Thoracic aorta (tissue), 2 donors: ENCODE results near the gene NARF. TPM values are rescaled to one million over a fixed set of nuclear protein-coding genes. Genes with fewer than 3 reads are reported as not detected.

Experiments
- ATAC-seq: fragments of 150-250 bp; one replicate; pipeline ENCODE4 v1.8.0; 2017; ENCODE audit warnings: low read depth; ENCODE audit not compliant: insufficient number of reproducible peaks, low FRiP score
- DNase-seq: peaks from one replicate; pipeline ENCODE4 v3.0.0-alpha.2; 2020; ENCODE audit warnings: low spot score
- H3K27ac ChIP-seq, 2 donors: fragments of 200-600 bp; sonication (generic); 1 replicate in 1 of 2; 2 replicates in 1 of 2; pipeline ENCODE4 v1.5.1; 2016; ENCODE audit warnings: mild to moderate bottlenecking in 2 of 2, moderate library complexity in 2 of 2
- H3K27me3 ChIP-seq: fragments of 200-600 bp; sonication (generic); replicated peaks from 2 replicates; pipeline ENCODE4 v1.6.0; 2016; ENCODE audit warnings: mild to moderate bottlenecking; ENCODE audit not compliant: insufficient read depth
- H3K36me3 ChIP-seq: fragments of 200-600 bp; sonication (generic); one replicate; pipeline ENCODE4 v1.5.1; 2016
- H3K4me1 ChIP-seq, 2 donors: fragments of 200-600 bp; sonication (generic); 1 replicate in 1 of 2; 2 replicates in 1 of 2; pipeline versions ENCODE4 v1.5.1 to v1.6.0; 2016; ENCODE audit warnings: low read depth in 2 of 2, mild to moderate bottlenecking in 1 of 2; ENCODE audit not compliant: control insufficient read depth in 1 of 2
- H3K4me3 ChIP-seq: fragments of 200-600 bp; sonication (generic); 2 replicates; pipeline ENCODE4 v1.5.1; 2016; ENCODE audit warnings: mild to moderate bottlenecking
- H3K9me3 ChIP-seq: fragments of 200-600 bp; sonication (generic); 2 replicates; pipeline ENCODE4 v1.5.1; 2016
- total RNA-seq, 2 donors: library from RNA; depleted of rRNA; stranded (reverse); fragments of >200 nt; gene quantifications; one replicate each; pipeline versions ENCODE4 v1.1.0 to v1.2.3, GENCODE V29; 2016
- TF ChIP-seq, protein P1 (sequence below): fragments of 200-600 bp; sonication (generic); IDR thresholded peaks from one replicate; pipeline ENCODE4 v1.5.1; 2019; ENCODE audit warnings: antibody characterized with exemption

The NARF gene
- total RNA-seq, 2 donors from 2014 or later: 77.0 to 86.8 TPM

DNA sequence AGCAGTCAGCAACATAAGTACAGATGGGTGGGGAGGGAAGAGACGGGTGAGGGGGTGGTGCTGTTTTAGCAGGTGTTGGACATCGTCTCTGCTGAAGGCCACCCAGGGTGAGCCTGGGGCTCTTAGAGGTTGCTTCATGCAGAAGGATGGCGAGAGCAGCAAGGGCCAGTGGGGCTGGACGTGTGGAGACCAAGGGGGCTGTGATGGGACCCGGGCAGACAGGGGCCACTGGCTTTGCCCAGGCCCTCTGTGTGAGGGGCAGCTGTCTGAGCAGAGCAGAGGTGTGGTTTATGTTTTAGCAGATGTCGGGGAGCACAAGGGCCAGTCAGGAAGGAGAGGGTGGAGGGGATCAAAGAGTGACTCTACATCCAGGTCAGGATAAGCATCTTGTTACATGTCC lies 4.8 kb downstream of the NARF start:
- Histone ChIP-seq H3K27me3 (no peaks in the 10 kb centered on the region), H3K36me3 (peaks cover 30% of the 10 kb centered on the region), H3K27ac (peak overlapping the region in 1 of 2 donors; percentile 50), H3K4me3 (no peak overlapping the region), H3K4me1 (peaks cover 8 to 13% of the 10 kb centered on the region in 2 donors), H3K9me3 (no peaks in the 10 kb centered on the region)
- TF ChIP-seq, protein P1, sequence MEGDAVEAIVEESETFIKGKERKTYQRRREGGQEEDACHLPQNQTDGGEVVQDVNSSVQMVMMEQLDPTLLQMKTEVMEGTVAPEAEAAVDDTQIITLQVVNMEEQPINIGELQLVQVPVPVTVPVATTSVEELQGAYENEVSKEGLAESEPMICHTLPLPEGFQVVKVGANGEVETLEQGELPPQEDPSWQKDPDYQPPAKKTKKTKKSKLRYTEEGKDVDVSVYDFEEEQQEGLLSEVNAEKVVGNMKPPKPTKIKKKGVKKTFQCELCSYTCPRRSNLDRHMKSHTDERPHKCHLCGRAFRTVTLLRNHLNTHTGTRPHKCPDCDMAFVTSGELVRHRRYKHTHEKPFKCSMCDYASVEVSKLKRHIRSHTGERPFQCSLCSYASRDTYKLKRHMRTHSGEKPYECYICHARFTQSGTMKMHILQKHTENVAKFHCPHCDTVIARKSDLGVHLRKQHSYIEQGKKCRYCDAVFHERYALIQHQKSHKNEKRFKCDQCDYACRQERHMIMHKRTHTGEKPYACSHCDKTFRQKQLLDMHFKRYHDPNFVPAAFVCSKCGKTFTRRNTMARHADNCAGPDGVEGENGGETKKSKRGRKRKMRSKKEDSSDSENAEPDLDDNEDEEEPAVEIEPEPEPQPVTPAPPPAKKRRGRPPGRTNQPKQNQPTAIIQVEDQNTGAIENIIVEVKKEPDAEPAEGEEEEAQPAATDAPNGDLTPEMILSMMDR: no peak
- no peak for DNase-seq
- no peak for ATAC-seq

DNA sequence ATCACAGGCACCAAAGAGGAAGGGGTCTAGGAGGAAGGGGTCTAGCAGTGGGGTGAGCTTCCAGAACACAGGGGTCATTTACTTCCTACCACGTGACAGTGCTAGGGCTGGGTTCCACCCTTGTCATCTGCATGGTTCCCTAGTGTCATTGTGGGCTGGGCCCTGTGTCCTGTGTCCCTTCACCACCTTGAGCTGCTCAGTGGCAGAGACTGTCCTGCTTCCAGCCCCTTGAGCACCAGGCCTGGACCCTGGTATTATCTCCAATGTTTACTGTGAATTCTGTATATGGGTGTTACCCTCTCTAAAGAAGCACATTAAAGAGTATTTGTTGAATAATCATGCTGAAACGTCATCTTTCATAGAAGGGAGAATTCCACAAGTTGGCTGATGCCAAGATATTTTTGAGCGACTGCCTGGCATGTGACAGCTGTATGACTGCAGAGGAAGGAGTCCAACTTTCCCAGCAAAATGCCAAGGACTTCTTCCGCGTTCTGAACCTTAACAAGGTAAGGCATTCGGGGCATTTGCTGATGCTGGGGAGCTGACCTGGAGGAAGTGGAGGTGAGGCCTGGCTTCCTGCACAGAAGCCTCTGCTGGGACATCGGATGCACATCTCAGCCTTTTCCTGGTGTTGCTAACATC lies 5.5 kb downstream of the NARF start:
- Histone ChIP-seq H3K9me3 (no peaks in the 10 kb centered on the region), H3K4me3 (no peak overlapping the region), H3K36me3 (peaks cover 36% of the 10 kb centered on the region), H3K4me1 (peaks cover 8 to 13% of the 10 kb centered on the region in 2 donors), H3K27ac (peak overlapping the region in 1 of 2 donors; percentile 50), H3K27me3 (no peaks in the 10 kb centered on the region)
- TF ChIP-seq, protein P1: no peak
- DNase-seq (no peak), ATAC-seq (no peak)

DNA sequence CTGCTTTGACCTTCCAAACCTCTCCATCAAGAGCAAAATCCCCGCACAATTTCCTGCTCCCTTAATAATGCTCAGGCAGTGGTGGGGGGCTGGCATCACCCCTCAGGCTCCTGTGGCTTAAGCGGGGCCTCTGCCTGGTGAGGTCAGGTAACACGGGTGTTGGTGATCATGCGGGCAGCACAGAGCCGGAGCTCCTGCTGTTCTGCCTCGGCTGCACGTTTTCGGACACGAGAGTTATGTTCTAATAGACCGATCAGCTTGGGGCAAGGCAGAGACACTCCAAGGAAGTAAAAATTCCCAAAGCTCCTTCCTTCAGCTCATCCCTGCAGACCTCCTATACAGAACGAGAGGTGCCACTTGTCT lies 6.0 kb downstream of the NARF start:
- no peak for DNase-seq
- ATAC-seq: no peak
- Histone ChIP-seq H3K36me3 (peaks cover 41% of the 10 kb centered on the region), H3K4me3 (no peak overlapping the region), H3K4me1 (peaks cover 3 to 8% of the 10 kb centered on the region in 2 donors), H3K27ac (peak overlapping the region in 1 of 2 donors; percentile 50), H3K9me3 (no peaks in the 10 kb centered on the region), H3K27me3 (no peaks in the 10 kb centered on the region)
- TF ChIP-seq, protein P1: no peak

DNA sequence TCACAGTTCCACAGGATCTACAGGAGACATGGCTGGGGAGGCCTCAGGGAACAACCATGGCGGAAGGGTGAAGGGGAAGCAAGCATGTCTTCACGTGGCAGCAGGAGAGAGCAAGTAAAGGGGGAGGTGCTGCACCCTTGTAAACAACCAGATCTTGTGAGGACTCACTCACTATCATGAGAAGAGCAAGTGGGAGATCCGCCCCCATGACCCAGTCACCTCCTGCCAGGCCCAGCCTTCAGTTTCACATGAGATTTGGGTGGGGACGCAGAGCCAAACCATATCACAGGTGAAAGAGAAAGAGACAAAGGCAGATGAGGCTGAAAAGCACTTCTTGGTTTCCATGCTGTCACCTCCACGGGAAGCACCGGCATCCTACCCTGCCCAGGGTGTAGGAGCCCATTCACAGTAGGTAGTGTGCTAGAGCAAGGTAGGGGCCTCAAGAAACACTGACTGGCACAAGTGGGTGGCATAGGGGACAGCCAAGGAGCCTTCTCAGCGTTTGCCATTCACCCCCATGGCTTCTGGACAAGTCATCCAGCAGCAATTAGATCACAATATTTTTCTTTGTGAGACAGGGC lies 6.6 kb downstream of the NARF start:
- TF ChIP-seq, protein P1: no peak
- Histone ChIP-seq H3K27ac (no peak overlapping the region), H3K4me1 (peaks cover 0 to 7% of the 10 kb centered on the region in 2 donors), H3K9me3 (no peaks in the 10 kb centered on the region), H3K27me3 (no peaks in the 10 kb centered on the region), H3K4me3 (no peak overlapping the region), H3K36me3 (peaks cover 43% of the 10 kb centered on the region)
- no peak for ATAC-seq
- DNase-seq: no peak

DNA sequence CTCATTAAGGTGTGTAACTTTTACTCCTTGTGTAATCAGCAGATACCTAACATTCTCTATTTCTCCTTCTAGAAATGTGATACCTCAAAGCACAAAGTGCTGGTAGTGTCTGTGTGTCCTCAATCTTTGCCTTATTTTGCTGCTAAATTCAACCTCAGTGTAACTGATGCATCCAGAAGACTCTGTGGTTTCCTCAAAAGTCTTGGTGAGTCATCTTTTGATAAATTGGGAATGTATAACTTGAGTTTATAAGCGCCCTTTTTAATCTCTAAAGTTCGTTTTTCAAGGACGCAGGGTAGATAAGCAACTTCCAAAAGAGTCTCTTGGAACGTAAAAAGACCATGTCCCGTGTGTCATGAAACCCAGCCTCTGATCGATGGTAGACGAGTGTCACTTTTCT lies 10.2 kb downstream of the NARF start:
- no peaks in the 10 kb centered on the region for H3K9me3 ChIP-seq
- H3K4me3 ChIP-seq: no peak overlapping the region
- no peak overlapping the region for H3K27ac ChIP-seq
- no peaks in the 10 kb centered on the region for H3K27me3 ChIP-seq
- TF ChIP-seq, protein P1: no peak
- peaks cover 0 to 7% of the 10 kb centered on the region in 2 donors for H3K4me1 ChIP-seq
- no peak for DNase-seq
- ATAC-seq: no peak
- peaks cover 38% of the 10 kb centered on the region for H3K36me3 ChIP-seq
